WTC11 (cell line): ENCODE results near the gene LAMC1. TPM values are rescaled to one million over a fixed set of nuclear protein-coding genes. Genes with fewer than 3 reads are reported as not detected.
A peak's percentile ranks its signal among the peaks of the same experiment; 100 is the strongest.

Source experiments
- ATAC-seq: fragments of 200-7000 bp; cut with Tn5 transposase; 2 replicates; pipeline ENCODE4 v1.10.0; 2021; ENCODE audit warnings: mild to moderate bottlenecking, moderate library complexity
- CTCF ChIA-PET: fragments of 300-600 bp; sonication (Branson Sonifier 250); formaldehyde crosslinking; loops from one replicate; lab custom pipeline; 2021; ENCODE audit warnings: antibody characterized with exemption; lab: Charles Lee
- POLR2A ChIA-PET: fragments of 350-600 bp; sonication (Branson Sonifier 250); formaldehyde crosslinking; loops from one replicate; lab custom pipeline; 2021; ENCODE audit warnings: antibody characterized with exemption; lab: Charles Lee
- DNase-seq: peaks from one replicate; pipeline ENCODE4 v3.0.0; 2021; ENCODE audit warnings: low spot score
- H3K27ac Mint-ChIP-seq: 2 replicates; pipeline ENCODE4 v1.8.0; 2021; ENCODE audit warnings: mixed read lengths
- H3K27me3 Mint-ChIP-seq: 2 replicates; pipeline ENCODE4 v1.8.0; 2021; ENCODE audit warnings: low read depth, mild to moderate bottlenecking, moderate library complexity, mixed read lengths
- H3K36me3 Mint-ChIP-seq: 2 replicates; pipeline ENCODE4 v1.8.0; 2021; ENCODE audit warnings: mixed read lengths
- H3K4me1 Mint-ChIP-seq: 2 replicates; pipeline ENCODE4 v1.8.0; 2022; ENCODE audit warnings: mixed read lengths
- H3K4me3 Mint-ChIP-seq: 2 replicates; pipeline ENCODE4 v1.8.0; 2021; ENCODE audit warnings: mild to moderate bottlenecking, moderate library complexity, mixed read lengths
- H3K9me3 Mint-ChIP-seq: 2 replicates; pipeline ENCODE4 v1.8.0; 2021; ENCODE audit warnings: mixed read lengths
- CREB1 ChIP-seq: sonication (generic); formaldehyde crosslinking; IDR thresholded peaks from 2 replicates; pipeline ENCODE4 v1.8.0; 2023; ENCODE audit warnings: mild to moderate bottlenecking, missing genetic modification reagents
- FOXP1 ChIP-seq: sonication (generic); formaldehyde crosslinking; IDR thresholded peaks from 2 replicates; pipeline ENCODE4 v1.8.0; 2022; ENCODE audit warnings: missing genetic modification reagents, mild to moderate bottlenecking, moderate library complexity, borderline replicate concordance
- MXD4 ChIP-seq: fragments of 250-450 bp; sonication (Bioruptor Pico); IDR thresholded peaks from 2 replicates; pipeline ENCODE4 v1.8.0; 2021; ENCODE audit warnings: mild to moderate bottlenecking, moderate library complexity, borderline replicate concordance
- NFATC4 ChIP-seq: fragments of 250-450 bp; sonication (Bioruptor Pico); IDR thresholded peaks from 2 replicates; pipeline ENCODE4 v1.9.0; 2021; ENCODE audit warnings: mild to moderate bottlenecking
- RELA ChIP-seq: sonication (generic); formaldehyde crosslinking; IDR thresholded peaks from 2 replicates; pipeline ENCODE4 v1.8.1; 2022; ENCODE audit warnings: missing genetic modification reagents, mild to moderate bottlenecking, borderline replicate concordance
- RORB ChIP-seq: fragments of 250-450 bp; sonication (Bioruptor Pico); IDR thresholded peaks from 2 replicates; pipeline ENCODE4 v1.9.0; 2021; ENCODE audit warnings: mild to moderate bottlenecking
- SMAD4 ChIP-seq: sonication (generic); formaldehyde crosslinking; IDR thresholded peaks from 2 replicates; pipeline ENCODE4 v1.8.0; 2022; ENCODE audit warnings: mild to moderate bottlenecking, missing genetic modification reagents
- ZBTB21 ChIP-seq: sonication (generic); formaldehyde crosslinking; IDR thresholded peaks from 2 replicates; pipeline ENCODE4 v1.8.1; 2023; ENCODE audit warnings: mild to moderate bottlenecking, missing genetic modification reagents, borderline replicate concordance
- ZNF416 ChIP-seq: fragments of 250-450 bp; sonication (Bioruptor Pico); IDR thresholded peaks from 2 replicates; pipeline ENCODE4 v1.9.0; 2021; ENCODE audit warnings: mild to moderate bottlenecking, inconsistent platforms
- ZNF423 ChIP-seq: fragments of 250-450 bp; sonication (Bioruptor Pico); IDR thresholded peaks from 2 replicates; pipeline ENCODE4 v2.1.2; 2022; ENCODE audit warnings: mild to moderate bottlenecking, moderate library complexity
- total RNA-seq: library from RNA; stranded (reverse); gene quantifications from 3 replicates; pipeline ENCODE4 v1.2.3, GENCODE V29; 2021
- TF ChIP-seq, protein P1 (sequence below): sonication (generic); formaldehyde crosslinking; IDR thresholded peaks from 2 replicates; pipeline ENCODE4 v1.8.0; 2022; ENCODE audit warnings: mild to moderate bottlenecking, missing genetic modification reagents
- TF ChIP-seq, protein P2 (sequence below): sonication (generic); formaldehyde crosslinking; conservative IDR thresholded peaks from 2 replicates; pipeline ENCODE4 v1.8.1; 2023; ENCODE audit warnings: mild to moderate bottlenecking, low read depth, missing genetic modification reagents, moderate library complexity
- TF ChIP-seq, protein P3 (sequence below): sonication (generic); formaldehyde crosslinking; IDR thresholded peaks from 2 replicates; pipeline ENCODE4 v1.8.1; 2023; ENCODE audit warnings: mild to moderate bottlenecking, missing genetic modification reagents
- TF ChIP-seq, protein P4 (sequence below): fragments of 250-450 bp; sonication (Bioruptor Pico); IDR thresholded peaks from 2 replicates; pipeline ENCODE4 v2.1.2; 2022; ENCODE audit warnings: mild to moderate bottlenecking, moderate library complexity
- TF ChIP-seq, protein P5 (sequence below): fragments of 250-450 bp; sonication (Bioruptor Pico); IDR thresholded peaks from 2 replicates; pipeline ENCODE4 v1.9.0; 2021; ENCODE audit warnings: mild to moderate bottlenecking

LAMC1 gene
- total RNA-seq, 1 experiment from 2014 or later = 162 TPM

DNA sequence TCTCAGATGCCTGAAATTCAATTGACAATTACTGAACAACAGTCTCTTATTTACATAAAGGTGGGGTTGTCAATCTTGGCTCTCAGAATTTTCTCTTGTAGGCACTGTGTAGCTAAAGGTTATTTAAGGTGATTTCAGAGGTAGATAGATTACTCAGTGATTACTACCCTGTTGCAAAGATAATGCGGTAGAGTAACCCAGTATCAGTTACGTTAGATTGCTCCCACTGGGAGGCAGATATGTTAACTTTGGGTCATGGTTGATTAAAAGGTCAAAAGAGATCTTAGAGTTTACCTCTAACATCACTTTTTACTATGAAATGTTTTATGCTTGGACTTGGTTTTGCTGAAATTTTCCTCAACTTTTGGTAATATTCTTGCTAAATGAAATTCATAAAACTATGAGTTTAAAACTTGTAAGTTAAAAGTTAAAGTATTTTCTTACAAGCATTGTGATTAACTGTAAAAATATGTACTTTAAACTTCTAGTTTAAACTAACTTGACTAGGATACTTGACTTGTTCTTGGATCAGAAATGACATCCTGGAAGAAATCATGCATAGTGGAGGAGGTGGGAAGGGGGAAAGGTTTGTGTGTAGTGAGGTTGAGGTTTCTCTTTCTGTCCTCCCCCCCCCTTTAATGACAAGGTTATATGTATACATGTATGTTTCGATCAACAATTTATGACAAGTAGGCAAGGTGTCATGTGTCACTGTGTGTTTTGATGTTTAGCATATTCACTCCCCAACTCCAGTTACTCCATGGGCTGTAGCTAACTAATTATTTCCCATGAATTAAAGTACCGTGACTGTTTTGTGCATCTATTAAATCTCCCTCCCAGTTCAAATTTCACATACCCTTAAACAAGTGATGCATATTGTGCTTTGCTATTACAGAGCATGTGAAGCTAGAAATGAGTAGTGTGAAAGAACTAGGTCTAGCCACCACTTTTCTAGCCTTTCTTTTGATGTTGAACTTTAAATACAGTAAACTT is 2.9 kb downstream of the LAMC1 start:
- TF ChIP-seq CREB1 (CRISPR knock-in tag) (no peak), SMAD4 (CRISPR knock-in tag) (no peak), FOXP1 (CRISPR knock-in tag) (no peak), NFATC4 (no peak), MXD4 (CRISPR knock-in tag) (no peak), RELA (CRISPR knock-in tag) (no peak), ZBTB21 (no peak), ZNF416 (CRISPR knock-in tag) (no peak), RORB (CRISPR knock-in tag) (no peak), ZNF423 (no peak)
- TF ChIP-seq, protein P1, sequence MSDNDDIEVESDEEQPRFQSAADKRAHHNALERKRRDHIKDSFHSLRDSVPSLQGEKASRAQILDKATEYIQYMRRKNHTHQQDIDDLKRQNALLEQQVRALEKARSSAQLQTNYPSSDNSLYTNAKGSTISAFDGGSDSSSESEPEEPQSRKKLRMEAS = no peak
- TF ChIP-seq, protein P2, sequence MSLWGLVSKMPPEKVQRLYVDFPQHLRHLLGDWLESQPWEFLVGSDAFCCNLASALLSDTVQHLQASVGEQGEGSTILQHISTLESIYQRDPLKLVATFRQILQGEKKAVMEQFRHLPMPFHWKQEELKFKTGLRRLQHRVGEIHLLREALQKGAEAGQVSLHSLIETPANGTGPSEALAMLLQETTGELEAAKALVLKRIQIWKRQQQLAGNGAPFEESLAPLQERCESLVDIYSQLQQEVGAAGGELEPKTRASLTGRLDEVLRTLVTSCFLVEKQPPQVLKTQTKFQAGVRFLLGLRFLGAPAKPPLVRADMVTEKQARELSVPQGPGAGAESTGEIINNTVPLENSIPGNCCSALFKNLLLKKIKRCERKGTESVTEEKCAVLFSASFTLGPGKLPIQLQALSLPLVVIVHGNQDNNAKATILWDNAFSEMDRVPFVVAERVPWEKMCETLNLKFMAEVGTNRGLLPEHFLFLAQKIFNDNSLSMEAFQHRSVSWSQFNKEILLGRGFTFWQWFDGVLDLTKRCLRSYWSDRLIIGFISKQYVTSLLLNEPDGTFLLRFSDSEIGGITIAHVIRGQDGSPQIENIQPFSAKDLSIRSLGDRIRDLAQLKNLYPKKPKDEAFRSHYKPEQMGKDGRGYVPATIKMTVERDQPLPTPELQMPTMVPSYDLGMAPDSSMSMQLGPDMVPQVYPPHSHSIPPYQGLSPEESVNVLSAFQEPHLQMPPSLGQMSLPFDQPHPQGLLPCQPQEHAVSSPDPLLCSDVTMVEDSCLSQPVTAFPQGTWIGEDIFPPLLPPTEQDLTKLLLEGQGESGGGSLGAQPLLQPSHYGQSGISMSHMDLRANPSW (CRISPR knock-in tag) = no peak
- TF ChIP-seq, protein P3, sequence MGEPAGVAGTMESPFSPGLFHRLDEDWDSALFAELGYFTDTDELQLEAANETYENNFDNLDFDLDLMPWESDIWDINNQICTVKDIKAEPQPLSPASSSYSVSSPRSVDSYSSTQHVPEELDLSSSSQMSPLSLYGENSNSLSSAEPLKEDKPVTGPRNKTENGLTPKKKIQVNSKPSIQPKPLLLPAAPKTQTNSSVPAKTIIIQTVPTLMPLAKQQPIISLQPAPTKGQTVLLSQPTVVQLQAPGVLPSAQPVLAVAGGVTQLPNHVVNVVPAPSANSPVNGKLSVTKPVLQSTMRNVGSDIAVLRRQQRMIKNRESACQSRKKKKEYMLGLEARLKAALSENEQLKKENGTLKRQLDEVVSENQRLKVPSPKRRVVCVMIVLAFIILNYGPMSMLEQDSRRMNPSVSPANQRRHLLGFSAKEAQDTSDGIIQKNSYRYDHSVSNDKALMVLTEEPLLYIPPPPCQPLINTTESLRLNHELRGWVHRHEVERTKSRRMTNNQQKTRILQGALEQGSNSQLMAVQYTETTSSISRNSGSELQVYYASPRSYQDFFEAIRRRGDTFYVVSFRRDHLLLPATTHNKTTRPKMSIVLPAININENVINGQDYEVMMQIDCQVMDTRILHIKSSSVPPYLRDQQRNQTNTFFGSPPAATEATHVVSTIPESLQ = no peak
- TF ChIP-seq, protein P4, sequence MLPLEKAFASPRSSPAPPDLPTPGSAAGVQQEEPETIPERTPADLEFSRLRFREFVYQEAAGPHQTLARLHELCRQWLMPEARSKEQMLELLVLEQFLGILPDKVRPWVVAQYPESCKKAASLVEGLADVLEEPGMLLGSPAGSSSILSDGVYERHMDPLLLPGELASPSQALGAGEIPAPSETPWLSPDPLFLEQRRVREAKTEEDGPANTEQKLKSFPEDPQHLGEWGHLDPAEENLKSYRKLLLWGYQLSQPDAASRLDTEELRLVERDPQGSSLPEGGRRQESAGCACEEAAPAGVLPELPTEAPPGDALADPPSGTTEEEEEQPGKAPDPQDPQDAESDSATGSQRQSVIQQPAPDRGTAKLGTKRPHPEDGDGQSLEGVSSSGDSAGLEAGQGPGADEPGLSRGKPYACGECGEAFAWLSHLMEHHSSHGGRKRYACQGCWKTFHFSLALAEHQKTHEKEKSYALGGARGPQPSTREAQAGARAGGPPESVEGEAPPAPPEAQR (CRISPR knock-in tag) = no peak
- TF ChIP-seq, protein P5, sequence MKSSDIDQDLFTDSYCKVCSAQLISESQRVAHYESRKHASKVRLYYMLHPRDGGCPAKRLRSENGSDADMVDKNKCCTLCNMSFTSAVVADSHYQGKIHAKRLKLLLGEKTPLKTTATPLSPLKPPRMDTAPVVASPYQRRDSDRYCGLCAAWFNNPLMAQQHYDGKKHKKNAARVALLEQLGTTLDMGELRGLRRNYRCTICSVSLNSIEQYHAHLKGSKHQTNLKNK = no peak
- CTCF ChIA-PET = interaction anchor here (0.6 to 1.5 kb wide), 3 partner anchors 63 to 248 kb away, joined by 3 to 5 read pairs (median 4); no protein-coding TSS in a partner anchor
- ATAC-seq (no peak), DNase-seq (no peak)
- H3K4me3 Mint-ChIP-seq = peak overlapping the region; percentile 92
- H3K27ac Mint-ChIP-seq = no peak overlapping the region
- POLR2A ChIA-PET = no interaction called here
- no peaks in the 10 kb centered on the region for H3K9me3 Mint-ChIP-seq
- H3K27me3 Mint-ChIP-seq = peaks cover 9% of the 10 kb centered on the region
- no peaks in the 10 kb centered on the region for H3K36me3 Mint-ChIP-seq
- H3K4me1 Mint-ChIP-seq = peaks cover 66% of the 10 kb centered on the region

DNA sequence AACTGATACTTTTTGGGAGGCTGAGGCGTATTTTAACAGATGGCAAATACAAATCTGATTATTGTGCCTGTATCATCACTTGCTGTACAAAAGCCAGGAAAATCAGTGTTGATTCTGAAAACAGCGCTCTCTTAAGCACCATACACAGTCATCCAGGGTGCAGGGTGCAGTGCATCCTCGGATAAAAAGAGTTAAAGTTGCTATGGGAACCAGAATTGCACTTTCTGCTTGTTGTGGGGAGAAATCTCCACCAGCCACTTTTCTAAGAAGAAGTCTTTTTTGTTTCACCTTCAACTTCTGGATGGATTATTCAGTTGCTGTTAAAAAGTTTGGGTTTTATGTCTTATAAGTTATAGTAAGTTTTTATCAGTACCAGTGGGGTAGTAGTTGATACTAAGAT is 3.8 kb downstream of the LAMC1 start:
- CTCF ChIA-PET = interaction anchor here (1.1 to 1.5 kb wide), 2 partner anchors 64 to 201 kb away, joined by 4 to 5 read pairs; no protein-coding TSS in a partner anchor
- DNase-seq (no peak), ATAC-seq (no peak)
- Mint-ChIP-seq H3K9me3 (no peaks in the 10 kb centered on the region), H3K36me3 (no peaks in the 10 kb centered on the region), H3K27me3 (peaks cover 9% of the 10 kb centered on the region), H3K4me3 (peak overlapping the region; percentile 34), H3K27ac (no peak overlapping the region), H3K4me1 (peaks cover 64% of the 10 kb centered on the region)
- TF ChIP-seq ZNF416 (CRISPR knock-in tag) = no peak
- POLR2A ChIA-PET = no interaction called here
